Endothelial cell (in vitro differentiated cells): Measurements from ENCODE around the gene SYNGR1. TPM values are rescaled to one million over a fixed set of nuclear protein-coding genes. Genes with fewer than 3 reads are reported as not detected.

Source experiments
- DNase-seq: peaks from one replicate; pipeline ENCODE4 v3.0.0; 2021; ENCODE audit warnings: low spot score
- H3K27ac Mint-ChIP-seq: one replicate; pipeline ENCODE4 v1.8.0; 2021; ENCODE audit warnings: mixed read lengths, inconsistent platforms; ENCODE audit not compliant: unreplicated experiment
- H3K27me3 Mint-ChIP-seq: one replicate; pipeline ENCODE4 v1.8.0; 2021; ENCODE audit warnings: mild to moderate bottlenecking, moderate library complexity, mixed read lengths, inconsistent platforms; ENCODE audit not compliant: unreplicated experiment
- H3K36me3 Mint-ChIP-seq: one replicate; pipeline ENCODE4 v1.8.0; 2021; ENCODE audit warnings: mild to moderate bottlenecking, low read depth, mixed read lengths, inconsistent platforms; ENCODE audit not compliant: unreplicated experiment
- H3K4me1 Mint-ChIP-seq: one replicate; pipeline ENCODE4 v1.8.0; 2021; ENCODE audit warnings: mild to moderate bottlenecking, mixed read lengths, inconsistent platforms; ENCODE audit not compliant: unreplicated experiment
- H3K4me3 Mint-ChIP-seq: one replicate; pipeline ENCODE4 v1.8.0; 2021; ENCODE audit warnings: mild to moderate bottlenecking, mixed read lengths, inconsistent platforms; ENCODE audit not compliant: unreplicated experiment
- H3K9me3 Mint-ChIP-seq: one replicate; pipeline ENCODE4 v1.8.0; 2021; ENCODE audit warnings: mixed read lengths, inconsistent platforms; ENCODE audit not compliant: unreplicated experiment
- total RNA-seq: library from RNA; stranded (reverse); fragmentation: NEBNext Ultra II Directional; extraction: Animal tissue kit (Norgen Biotek cat#: 25700); gene quantifications from one replicate; pipeline ENCODE4 v1.2.1, GENCODE V29; 2021; ENCODE audit not compliant: unreplicated experiment
- TF ChIP-seq, protein P1 (sequence below): fragments of 200-600 bp; sonication (generic); IDR thresholded peaks from one replicate; pipeline ENCODE4 v1.5.0; 2021; ENCODE audit warnings: antibody characterized with exemption; ENCODE audit not compliant: unreplicated experiment

The SYNGR1 gene
- total RNA-seq, 1 donor from 2014 or later, result 2.9 TPM

DNA sequence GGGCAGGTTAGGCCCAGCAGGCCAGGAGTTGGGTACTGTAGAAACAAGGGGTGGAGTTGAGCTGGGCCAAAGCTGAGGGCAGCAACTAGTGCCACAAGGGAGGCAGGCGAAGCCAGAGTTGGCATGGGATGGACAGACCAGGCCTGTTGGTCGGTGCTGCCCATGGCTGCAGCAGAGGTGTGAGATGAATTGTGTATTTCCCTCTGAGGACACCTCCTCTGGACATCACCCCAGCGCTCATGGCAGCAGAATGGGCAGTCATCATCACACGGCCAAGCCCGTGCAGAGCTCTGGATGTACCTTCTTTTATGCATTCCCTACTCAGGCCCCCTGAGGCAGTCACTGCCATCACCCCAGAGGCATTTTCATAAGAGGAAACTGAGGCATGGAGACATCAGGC is 70.1 kb downstream of the SYNGR1 start:
- Mint-ChIP-seq H3K36me3 (peaks cover 36% of the 10 kb centered on the region), H3K27ac (no peak overlapping the region), H3K4me3 (no peak overlapping the region), H3K9me3 (no peaks in the 10 kb centered on the region), H3K27me3 (peaks cover 6% of the 10 kb centered on the region), H3K4me1 (no peaks in the 10 kb centered on the region)
- TF ChIP-seq, protein P1, sequence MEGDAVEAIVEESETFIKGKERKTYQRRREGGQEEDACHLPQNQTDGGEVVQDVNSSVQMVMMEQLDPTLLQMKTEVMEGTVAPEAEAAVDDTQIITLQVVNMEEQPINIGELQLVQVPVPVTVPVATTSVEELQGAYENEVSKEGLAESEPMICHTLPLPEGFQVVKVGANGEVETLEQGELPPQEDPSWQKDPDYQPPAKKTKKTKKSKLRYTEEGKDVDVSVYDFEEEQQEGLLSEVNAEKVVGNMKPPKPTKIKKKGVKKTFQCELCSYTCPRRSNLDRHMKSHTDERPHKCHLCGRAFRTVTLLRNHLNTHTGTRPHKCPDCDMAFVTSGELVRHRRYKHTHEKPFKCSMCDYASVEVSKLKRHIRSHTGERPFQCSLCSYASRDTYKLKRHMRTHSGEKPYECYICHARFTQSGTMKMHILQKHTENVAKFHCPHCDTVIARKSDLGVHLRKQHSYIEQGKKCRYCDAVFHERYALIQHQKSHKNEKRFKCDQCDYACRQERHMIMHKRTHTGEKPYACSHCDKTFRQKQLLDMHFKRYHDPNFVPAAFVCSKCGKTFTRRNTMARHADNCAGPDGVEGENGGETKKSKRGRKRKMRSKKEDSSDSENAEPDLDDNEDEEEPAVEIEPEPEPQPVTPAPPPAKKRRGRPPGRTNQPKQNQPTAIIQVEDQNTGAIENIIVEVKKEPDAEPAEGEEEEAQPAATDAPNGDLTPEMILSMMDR, result no peak
- no peak for DNase-seq

- Mint-ChIP-seq H3K36me3 (peaks cover 40% of the 10 kb centered on the region), H3K4me3 (peak overlapping the region; percentile 9)
These were observed 71.9 kb downstream of the SYNGR1 start for GRCh38 chr22:39421691-39422090.

DNA sequence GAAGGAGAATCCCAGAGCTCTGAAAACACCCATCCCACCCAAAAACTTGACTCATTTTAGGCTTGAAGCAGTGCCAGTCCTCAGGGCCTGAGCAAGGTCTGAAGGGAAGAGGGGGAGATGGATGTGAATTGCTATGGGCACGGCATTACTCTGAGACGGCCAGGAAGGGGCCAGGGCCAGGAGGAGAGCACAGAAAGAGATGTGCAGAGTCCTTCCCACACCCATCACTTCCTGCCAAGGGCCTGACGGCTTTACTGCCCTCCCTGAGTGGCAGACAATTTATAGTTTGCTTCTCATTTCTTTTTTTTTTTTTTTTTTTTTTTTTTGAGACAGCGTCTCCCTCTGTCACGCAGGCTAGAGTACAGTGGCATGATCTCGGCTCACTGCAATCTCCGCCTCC is 72.3 kb downstream of the SYNGR1 start:
- Mint-ChIP-seq H3K4me3 (no peak overlapping the region), H3K27ac (no peak overlapping the region), H3K36me3 (peaks cover 40% of the 10 kb centered on the region), H3K27me3 (peaks cover 6% of the 10 kb centered on the region), H3K9me3 (no peaks in the 10 kb centered on the region), H3K4me1 (no peaks in the 10 kb centered on the region)
- DNase-seq, result no peak
- TF ChIP-seq, protein P1, result no peak

More at GRCh38 chr22:39421691-39422090, 71.9 kb downstream of the SYNGR1 start:
- TF ChIP-seq, protein P1, result no peak
- DNase-seq, result no peak
- Mint-ChIP-seq H3K27ac (no peak overlapping the region), H3K4me1 (no peaks in the 10 kb centered on the region), H3K9me3 (no peaks in the 10 kb centered on the region), H3K27me3 (peaks cover 6% of the 10 kb centered on the region)

GRCh38 chr22:39422721-39423120 is 72.9 kb downstream of the SYNGR1 start:
- Mint-ChIP-seq H3K36me3 (peaks cover 44% of the 10 kb centered on the region), H3K27me3 (peaks cover 6% of the 10 kb centered on the region), H3K27ac (no peak overlapping the region), H3K9me3 (no peaks in the 10 kb centered on the region), H3K4me1 (no peaks in the 10 kb centered on the region), H3K4me3 (no peak overlapping the region)
- TF ChIP-seq, protein P1, result no peak
- no peak for DNase-seq

DNA sequence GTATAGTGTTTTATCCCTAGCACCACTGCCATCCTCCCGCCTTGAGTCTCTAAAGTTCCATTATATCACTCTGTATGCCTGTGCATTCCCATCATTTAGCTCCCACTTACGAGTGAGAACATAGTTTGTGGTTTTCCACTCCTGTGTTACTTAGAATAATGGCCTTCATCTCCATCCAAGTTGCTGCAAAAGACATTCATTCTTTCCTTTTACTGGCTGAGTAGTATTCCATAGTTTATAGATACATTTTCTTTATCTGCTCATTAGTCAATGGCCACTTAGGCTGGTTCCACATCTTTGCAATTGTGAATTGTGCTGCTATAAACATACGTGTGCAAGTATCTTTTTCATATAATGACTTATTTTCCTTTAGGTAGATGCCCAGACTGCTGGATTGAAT is 74.2 kb downstream of the SYNGR1 start:
- TF ChIP-seq, protein P1, result no peak
- DNase-seq, result no peak
- no peaks in the 10 kb centered on the region for H3K27me3 Mint-ChIP-seq
- no peaks in the 10 kb centered on the region for H3K9me3 Mint-ChIP-seq
- no peak overlapping the region for H3K27ac Mint-ChIP-seq
- H3K4me3 Mint-ChIP-seq, result no peak overlapping the region
- no peaks in the 10 kb centered on the region for H3K4me1 Mint-ChIP-seq
- H3K36me3 Mint-ChIP-seq, result peaks cover 34% of the 10 kb centered on the region
